Measurements from ENCODE around the gene SELENOI.

DNA sequence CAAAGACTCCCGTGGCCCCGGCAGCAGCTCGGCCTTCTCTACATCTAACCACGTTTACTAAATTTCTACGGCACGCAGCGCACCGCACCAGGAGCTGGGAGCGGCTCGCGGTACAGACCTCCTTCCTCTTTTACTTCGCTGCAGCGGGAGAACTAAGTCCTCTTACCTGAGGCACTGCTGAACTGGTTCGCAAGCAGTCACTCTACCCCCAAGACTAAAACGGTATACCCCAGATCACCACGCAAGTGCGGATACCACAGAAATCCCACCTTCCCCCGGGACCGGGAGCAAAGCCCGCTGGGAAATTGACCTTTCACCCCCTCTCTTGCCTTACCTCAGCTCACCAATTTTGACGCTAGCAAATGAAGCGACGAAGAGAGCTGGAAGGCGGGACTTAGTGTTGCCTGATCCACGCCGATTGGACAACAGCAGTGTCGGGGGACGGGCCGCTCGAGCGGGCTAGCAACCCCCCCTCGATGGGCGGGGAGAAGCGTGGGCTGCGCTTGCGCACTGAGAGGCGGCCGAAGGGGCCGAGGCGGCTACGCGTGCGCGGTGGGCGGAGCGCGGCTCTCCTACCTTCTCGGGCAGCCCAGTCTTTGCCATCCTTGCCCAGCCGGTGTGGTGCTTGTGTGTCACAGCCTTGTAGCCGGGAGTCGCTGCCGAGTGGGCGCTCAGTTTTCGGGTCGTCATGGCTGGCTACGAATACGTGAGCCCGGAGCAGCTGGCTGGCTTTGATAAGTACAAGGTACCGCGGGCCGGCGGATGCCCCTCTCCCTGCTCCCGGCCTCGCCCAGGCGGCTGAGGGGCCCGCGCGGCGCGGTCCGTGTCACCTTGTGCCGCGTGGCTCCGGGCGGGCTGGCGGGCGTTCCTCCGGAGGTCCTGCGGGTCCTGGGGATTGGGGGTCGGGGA is at the start of gene SELENOI:
- TF ChIP-seq, protein P1, sequence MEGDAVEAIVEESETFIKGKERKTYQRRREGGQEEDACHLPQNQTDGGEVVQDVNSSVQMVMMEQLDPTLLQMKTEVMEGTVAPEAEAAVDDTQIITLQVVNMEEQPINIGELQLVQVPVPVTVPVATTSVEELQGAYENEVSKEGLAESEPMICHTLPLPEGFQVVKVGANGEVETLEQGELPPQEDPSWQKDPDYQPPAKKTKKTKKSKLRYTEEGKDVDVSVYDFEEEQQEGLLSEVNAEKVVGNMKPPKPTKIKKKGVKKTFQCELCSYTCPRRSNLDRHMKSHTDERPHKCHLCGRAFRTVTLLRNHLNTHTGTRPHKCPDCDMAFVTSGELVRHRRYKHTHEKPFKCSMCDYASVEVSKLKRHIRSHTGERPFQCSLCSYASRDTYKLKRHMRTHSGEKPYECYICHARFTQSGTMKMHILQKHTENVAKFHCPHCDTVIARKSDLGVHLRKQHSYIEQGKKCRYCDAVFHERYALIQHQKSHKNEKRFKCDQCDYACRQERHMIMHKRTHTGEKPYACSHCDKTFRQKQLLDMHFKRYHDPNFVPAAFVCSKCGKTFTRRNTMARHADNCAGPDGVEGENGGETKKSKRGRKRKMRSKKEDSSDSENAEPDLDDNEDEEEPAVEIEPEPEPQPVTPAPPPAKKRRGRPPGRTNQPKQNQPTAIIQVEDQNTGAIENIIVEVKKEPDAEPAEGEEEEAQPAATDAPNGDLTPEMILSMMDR (IDR thresholded peaks at IDR 0.05), result no peak
- TF ChIP-seq POLR2AphosphoS5 (IDR thresholded peaks at IDR 0.05) (peak; percentile 80 to 93 (median 89)), POLR2A (IDR thresholded peaks at IDR 0.05) (peak in 2 of 4 donors; percentile 91 to 92)
